ENCODE results near the gene DAP.

DNA sequence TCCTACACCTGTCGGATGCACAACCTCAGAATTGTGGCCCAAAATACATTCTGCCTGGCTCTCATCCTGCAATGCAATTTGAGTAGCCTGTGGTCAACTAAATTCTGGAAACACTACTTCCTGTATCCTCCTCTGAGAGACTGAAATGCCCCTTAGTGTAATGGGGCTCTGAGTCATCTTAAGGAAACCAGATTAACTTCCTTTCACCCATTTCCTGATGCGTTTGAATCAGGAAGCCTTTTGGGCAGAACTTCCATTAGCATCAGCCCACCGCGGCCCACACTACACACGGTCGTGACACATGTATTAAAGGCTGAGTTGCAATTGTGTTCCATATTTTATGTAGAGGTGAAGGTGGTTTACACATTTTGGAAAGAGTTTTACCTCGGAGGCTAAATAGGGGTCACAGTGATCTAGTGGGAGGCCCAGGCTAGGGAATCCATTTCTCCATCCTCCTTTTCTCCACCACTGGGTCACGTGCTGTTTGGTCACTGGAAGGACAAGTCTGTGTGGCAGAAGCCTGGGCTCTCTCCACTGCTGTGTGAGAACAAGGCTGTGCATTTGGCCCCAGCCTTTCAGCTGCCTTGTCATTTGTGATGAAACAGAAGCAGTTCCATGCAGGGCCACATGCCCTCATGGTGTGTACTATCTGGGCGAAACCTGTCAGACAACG is 55.9 kb downstream of the DAP start:
- TF ChIP-seq, protein P1, sequence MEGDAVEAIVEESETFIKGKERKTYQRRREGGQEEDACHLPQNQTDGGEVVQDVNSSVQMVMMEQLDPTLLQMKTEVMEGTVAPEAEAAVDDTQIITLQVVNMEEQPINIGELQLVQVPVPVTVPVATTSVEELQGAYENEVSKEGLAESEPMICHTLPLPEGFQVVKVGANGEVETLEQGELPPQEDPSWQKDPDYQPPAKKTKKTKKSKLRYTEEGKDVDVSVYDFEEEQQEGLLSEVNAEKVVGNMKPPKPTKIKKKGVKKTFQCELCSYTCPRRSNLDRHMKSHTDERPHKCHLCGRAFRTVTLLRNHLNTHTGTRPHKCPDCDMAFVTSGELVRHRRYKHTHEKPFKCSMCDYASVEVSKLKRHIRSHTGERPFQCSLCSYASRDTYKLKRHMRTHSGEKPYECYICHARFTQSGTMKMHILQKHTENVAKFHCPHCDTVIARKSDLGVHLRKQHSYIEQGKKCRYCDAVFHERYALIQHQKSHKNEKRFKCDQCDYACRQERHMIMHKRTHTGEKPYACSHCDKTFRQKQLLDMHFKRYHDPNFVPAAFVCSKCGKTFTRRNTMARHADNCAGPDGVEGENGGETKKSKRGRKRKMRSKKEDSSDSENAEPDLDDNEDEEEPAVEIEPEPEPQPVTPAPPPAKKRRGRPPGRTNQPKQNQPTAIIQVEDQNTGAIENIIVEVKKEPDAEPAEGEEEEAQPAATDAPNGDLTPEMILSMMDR (IDR thresholded peaks at IDR 0.05; ENCODE audit: insufficient read depth, low read length, poor library complexity, severe bottlenecking) = no peak
- TF ChIP-seq EZH2phosphoT487 (conservative IDR thresholded peaks at IDR 0.05; ENCODE audit: low read length) = no peak

Measured in SU-DHL-6 (cell line).